Epithelial cell of esophagus (primary cell): ENCODE data around the gene DERA.

Experiments used
- DNase-seq: peaks from one replicate; pipeline ENCODE4 v3.0.0; 2010; ENCODE audit warnings: low read depth
- H3K4me3 ChIP-seq: 2 replicates; pipeline ENCODE4 v1.5.1; 2011; ENCODE audit warnings: mild to moderate bottlenecking, low read length, control low read depth
- TF ChIP-seq, protein P1 (sequence below): IDR thresholded peaks from 2 replicates; pipeline ENCODE4 v1.5.1; 2011; ENCODE audit warnings: low read depth, mild to moderate bottlenecking, low read length, control low read depth, inconsistent platforms; ENCODE audit not compliant: insufficient read depth; ENCODE audit errors: missing control alignments

Gene DERA

DNA sequence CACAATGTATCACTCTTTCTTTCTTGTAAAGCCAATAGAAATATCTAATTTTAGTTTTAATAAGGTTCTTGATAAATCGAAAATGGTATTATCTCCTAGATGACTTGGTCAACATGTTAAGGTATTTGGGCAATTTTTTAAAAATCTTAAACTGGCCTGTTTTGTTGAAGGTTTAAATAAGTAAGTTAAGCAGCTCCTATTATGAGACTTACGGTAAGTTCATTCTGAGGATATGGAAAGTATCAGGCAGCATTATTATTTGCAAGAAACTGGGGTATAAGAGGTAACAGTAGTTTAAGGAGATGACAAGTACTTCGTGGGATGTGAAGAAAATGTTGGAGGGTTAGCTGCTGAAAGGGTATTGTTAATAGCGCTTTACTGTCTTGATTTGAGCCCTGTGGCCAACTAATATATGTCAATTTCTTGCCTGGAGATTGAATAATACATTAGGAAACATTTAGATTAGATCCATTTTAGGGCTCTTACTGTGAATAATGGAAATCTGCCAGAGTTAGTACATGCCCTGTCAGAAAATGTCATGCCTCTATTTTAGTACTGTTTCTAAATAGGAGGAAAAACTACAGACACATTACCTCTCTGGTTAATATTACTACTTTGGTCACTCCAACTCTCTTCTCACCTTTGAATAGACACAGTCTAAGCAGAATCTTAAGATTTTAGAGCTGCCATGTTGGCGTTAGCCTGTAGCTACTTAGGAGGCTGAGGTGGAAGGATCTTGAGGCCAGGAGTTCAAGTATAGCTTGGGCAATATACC lies 23.9 kb upstream of the DERA start:
- TF ChIP-seq, protein P1, sequence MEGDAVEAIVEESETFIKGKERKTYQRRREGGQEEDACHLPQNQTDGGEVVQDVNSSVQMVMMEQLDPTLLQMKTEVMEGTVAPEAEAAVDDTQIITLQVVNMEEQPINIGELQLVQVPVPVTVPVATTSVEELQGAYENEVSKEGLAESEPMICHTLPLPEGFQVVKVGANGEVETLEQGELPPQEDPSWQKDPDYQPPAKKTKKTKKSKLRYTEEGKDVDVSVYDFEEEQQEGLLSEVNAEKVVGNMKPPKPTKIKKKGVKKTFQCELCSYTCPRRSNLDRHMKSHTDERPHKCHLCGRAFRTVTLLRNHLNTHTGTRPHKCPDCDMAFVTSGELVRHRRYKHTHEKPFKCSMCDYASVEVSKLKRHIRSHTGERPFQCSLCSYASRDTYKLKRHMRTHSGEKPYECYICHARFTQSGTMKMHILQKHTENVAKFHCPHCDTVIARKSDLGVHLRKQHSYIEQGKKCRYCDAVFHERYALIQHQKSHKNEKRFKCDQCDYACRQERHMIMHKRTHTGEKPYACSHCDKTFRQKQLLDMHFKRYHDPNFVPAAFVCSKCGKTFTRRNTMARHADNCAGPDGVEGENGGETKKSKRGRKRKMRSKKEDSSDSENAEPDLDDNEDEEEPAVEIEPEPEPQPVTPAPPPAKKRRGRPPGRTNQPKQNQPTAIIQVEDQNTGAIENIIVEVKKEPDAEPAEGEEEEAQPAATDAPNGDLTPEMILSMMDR, result no peak
- DNase-seq, result no peak
- H3K4me3 ChIP-seq, result no peak overlapping the region

DNA sequence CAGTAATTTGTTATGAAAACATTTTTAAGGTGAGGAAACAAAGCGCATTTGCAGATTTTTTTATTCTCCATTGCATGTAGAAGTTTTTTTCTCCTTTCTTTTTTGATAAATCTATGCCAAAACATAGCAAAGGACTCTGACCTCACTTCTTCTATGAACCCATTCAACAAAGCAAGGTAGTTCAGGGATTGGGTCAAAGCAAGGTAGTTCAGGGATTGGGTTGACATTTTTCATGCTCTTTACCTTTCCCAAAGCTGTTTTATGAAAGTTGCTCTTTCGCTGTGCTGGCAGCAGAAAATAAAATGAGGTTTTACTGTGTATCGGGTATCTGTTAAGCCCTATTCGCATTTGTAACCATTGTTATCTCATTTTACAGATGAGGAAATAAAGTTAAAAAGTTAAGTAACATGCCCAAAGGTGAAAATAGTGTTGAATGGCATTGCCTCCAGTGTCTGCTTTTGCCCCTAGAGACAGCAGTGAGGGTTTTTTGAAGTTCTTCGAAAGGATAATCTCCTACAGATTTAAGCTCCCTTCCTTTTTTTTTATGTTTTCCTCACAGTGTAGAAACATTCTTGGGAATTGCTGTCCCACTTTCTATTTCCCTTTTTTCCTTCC lies 18.4 kb upstream of the DERA start:
- TF ChIP-seq, protein P1, result no peak

DNA sequence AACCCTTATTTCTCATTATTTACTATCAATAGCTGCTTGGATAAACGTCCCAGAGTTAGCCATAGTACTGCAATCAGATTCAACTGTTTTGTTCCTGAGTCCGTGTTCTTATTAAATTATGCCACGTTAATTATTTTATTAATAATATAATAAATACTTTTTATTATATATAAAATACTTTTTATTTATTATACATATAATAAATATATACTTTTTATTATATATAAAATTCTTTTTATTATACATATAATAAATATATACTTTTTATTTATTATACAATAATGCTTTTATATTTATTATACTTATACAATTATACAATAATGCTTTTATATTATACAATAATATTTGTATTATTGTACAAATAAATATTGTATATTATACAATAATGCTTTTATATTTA lies 17.9 kb upstream of the DERA start:
- H3K4me3 ChIP-seq, result no peak overlapping the region
- TF ChIP-seq, protein P1, result no peak
- no peak for DNase-seq

More for the DNA sequence above, 18.4 kb upstream of the DERA start:
- H3K4me3 ChIP-seq, result no peak overlapping the region
- no peak for DNase-seq

DNA sequence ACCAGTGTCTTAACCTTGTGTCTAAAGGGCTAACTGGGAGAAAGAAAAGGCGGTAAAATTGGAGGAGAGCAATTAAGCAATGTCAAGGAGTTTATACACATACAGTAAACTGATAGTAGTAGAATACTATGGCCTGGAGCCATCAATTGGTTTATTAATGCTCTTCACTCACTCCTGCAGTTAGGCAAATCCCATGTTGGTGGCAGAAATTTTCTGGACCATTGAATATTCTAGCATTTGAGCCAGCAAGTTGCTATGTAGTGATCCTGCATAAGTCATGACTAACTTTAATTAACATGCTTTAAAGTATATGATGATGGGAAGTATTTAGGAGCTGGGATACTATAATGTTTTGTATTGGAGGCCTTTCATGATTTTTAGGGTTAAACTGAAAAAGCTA lies 14.3 kb upstream of the DERA start:
- TF ChIP-seq, protein P1, result no peak
- H3K4me3 ChIP-seq, result no peak overlapping the region
- DNase-seq, result no peak

DNA sequence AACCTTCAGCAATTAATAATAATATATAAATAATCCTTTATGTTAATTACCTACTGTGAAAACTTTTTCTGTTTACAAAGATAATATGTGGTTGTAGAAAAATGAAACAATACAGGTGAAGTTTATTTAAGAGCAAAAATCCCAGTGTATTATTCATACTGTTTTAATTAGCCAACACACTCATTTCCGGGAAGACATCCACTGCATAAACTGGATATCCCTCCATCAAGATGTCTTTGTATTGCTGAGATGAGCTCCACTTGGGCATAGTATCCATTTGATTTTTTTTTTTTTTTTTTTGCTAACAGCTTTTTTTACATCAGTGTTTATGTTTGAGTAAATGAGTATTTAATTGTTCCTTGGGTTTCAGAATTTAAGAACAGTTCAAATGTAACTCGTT lies 13.7 kb upstream of the DERA start:
- no peak overlapping the region for H3K4me3 ChIP-seq
- TF ChIP-seq, protein P1, result no peak
- DNase-seq, result no peak

DNA sequence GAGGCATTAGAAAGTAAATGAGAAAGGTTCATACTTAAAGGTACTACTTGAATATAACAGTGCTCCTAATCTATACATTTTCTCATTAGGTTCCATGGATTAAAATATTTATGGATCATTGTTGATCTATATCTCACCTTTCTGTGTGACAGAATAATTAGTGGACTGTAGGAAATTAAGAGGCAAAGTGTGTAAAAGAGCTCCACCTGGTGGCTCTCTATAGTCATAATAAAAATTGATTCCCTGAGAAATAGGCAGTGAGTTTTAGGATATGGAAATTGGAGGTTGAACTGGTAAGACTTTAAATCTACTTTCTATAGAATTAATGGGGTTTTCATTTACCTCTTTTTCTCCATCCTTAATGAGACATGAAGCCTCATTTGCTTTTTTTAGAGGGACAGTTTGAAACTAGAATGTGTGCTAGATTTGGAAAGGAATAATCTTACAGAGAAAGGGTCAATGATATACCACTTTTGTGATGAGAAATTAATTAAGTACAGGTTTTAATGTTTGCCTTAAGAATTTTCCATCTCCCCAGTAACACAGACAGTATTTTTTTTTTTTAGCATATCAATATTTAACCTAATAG lies 11.8 kb upstream of the DERA start:
- peak; percentile 34 for DNase-seq
- TF ChIP-seq, protein P1, result peak; percentile 57
- no peak overlapping the region for H3K4me3 ChIP-seq

DNA sequence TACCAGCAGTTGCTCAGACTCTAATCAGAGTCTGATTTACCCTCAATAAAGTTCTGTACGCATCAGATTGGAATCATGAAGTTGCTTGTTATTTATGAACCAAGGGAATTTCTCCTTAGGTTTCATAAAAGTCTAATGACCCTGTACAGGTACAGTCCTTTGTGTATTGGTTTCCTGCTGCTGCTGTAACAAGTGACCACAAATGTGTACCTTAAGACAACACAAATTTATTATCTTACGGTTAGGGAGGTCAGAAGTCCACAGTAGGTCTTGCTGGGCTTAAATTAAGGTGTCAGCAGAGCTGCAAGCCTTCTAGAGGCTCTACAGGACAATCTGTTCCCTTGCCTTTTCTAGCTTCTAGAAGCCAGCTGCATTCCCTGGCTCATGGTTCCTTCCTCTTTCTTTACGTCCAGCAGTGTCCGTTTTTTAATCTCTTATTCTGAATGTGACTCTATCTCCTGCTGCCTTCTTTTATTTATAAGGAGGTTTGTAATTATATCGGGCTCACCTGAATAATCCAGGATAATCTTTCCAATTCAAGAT lies 6.7 kb upstream of the DERA start:
- no peak overlapping the region for H3K4me3 ChIP-seq
- TF ChIP-seq, protein P1, result no peak
- DNase-seq, result no peak
